Mucosa of rectum (tissue), 2 donors: ENCODE measurements around the gene ACSM6.

ENCODE experiments used
- H3K27ac ChIP-seq, 2 donors: one replicate each; pipeline ENCODE4 v1.7.0; 2013; ENCODE audit warnings: inconsistent platforms in 2 of 2, low read depth in 2 of 2, low read length in 2 of 2
- H3K27me3 ChIP-seq, 2 donors: one replicate each; pipeline ENCODE4 v1.7.0; 2013; ENCODE audit warnings: low read length in 2 of 2; ENCODE audit not compliant: control insufficient read depth in 2 of 2, insufficient read depth in 2 of 2
- H3K36me3 ChIP-seq, 2 donors: one replicate each; pipeline ENCODE4 v1.7.0; 2013; ENCODE audit warnings: low read length in 2 of 2; ENCODE audit not compliant: control insufficient read depth in 2 of 2, insufficient read depth in 2 of 2
- H3K4me1 ChIP-seq, 2 donors: one replicate each; pipeline ENCODE4 v1.7.0; 2013; ENCODE audit warnings: low read length in 2 of 2, mild to moderate bottlenecking in 1 of 2; ENCODE audit not compliant: control insufficient read depth in 2 of 2, insufficient read depth in 2 of 2
- H3K4me3 ChIP-seq, 2 donors: one replicate each; pipeline ENCODE4 v1.7.0; 2013; ENCODE audit warnings: low read length in 2 of 2
- H3K9ac ChIP-seq, 2 donors: one replicate each; pipeline ENCODE4 v1.7.0; 2013; ENCODE audit warnings: low read length in 2 of 2, low read depth in 1 of 2, mild to moderate bottlenecking in 1 of 2
- H3K9me3 ChIP-seq, 2 donors: one replicate each; pipeline ENCODE4 v1.7.0; 2013; ENCODE audit warnings: low read length in 2 of 2; ENCODE audit not compliant: control insufficient read depth in 2 of 2
- donor health status: healthy.
- donor health status: Normal muscosa, but diverticular disease.

Gene ACSM6

DNA sequence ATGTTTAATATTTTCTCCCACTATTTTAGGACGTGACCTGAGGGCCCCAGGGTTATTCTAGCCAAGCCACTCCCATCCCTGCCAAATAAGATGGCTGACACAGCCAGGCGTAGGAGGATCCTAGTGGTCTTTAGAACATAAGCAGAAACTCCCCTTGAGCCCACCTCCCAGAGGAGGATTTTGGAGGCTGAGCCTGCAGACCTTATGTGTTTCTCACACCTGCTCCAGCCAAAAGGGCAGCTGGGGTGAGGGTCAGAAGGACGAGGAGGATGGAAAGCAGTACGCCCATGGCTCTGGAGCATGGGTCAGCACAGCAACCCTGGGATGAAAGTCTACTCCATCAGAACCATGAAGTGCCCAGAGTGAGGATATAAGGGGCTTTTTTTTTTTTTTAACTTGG, 56.8 kb downstream of the ACSM6 start:
- Histone ChIP-seq H3K27ac (no peak overlapping the region), H3K4me1 (peaks cover 2 to 7% of the 10 kb centered on the region in 2 donors), H3K27me3 (no peaks in the 10 kb centered on the region), H3K36me3 (peaks cover 23 to 43% of the 10 kb centered on the region in 2 donors), H3K9me3 (no peaks in the 10 kb centered on the region), H3K9ac (no peak overlapping the region), H3K4me3 (no peak overlapping the region)

DNA sequence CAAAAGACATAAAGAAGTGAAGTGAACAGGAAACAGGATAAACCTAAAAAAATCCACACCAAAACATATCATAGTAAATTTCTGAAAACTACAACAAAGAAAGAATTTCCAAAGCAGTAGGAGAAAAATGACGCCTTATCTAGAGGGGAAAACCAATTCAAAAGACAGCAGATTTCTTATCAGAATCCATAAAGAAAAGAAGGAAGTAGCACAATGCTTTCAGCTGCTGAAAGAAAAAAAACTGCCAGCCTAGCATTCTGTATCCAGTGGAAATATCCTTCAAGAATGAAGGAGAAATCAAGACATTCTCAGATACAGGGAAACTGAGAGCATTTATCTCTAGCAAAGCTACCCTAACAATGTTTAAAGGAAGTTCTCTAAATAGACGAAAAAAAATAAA, 59.0 kb downstream of the ACSM6 start:
- Histone ChIP-seq H3K9ac (no peak overlapping the region), H3K36me3 (peaks cover 29 to 43% of the 10 kb centered on the region in 2 donors), H3K27me3 (no peaks in the 10 kb centered on the region), H3K4me1 (peaks cover 2 to 7% of the 10 kb centered on the region in 2 donors), H3K4me3 (no peak overlapping the region), H3K9me3 (no peaks in the 10 kb centered on the region), H3K27ac (no peak overlapping the region)

DNA sequence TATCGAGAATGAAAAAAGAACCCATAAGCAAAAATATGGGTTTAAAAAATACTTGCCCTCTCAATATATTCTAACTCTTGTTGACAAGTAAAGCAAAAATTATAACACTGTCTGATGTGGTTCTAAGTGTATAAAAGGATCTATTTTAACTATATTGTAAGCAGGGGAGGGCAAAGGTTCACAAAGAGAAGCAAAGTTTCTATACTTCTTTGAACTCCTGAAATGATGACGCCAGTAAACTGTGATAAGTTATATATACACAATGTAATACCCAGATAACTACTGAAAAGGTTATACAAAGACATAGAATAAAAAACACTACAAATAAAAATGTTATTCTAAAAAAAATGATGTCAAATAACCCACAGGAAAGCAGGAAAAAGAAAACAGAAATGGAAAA, 59.6 kb downstream of the ACSM6 start:
- no peak overlapping the region for H3K9ac ChIP-seq
- no peak overlapping the region for H3K27ac ChIP-seq
- no peaks in the 10 kb centered on the region for H3K27me3 ChIP-seq
- H3K4me3 ChIP-seq = no peak overlapping the region
- H3K36me3 ChIP-seq = peaks cover 28 to 40% of the 10 kb centered on the region in 2 donors
- peaks cover 2 to 7% of the 10 kb centered on the region in 2 donors for H3K4me1 ChIP-seq
- H3K9me3 ChIP-seq = no peaks in the 10 kb centered on the region

DNA sequence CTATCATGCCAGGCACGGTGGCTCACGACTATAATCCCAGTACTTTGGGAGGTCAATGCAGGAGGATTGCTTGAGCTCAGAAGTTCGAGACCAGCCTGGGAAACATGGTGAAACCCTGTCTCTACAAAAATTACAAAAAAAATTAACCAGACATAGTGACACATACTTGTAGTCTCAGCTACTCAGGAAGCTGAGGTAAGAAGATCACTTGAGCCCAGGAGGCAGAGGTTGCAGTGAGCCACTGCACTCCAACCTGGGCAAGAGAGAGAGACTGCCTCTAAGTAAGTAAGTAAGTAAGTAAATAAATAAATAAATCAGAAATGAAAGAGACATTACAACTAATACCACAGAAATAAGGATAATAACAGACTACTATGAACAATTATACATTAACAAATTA, 60.6 kb downstream of the ACSM6 start:
- Histone ChIP-seq H3K9ac (no peak overlapping the region), H3K36me3 (peaks cover 33 to 40% of the 10 kb centered on the region in 2 donors), H3K27ac (no peak overlapping the region), H3K27me3 (no peaks in the 10 kb centered on the region), H3K4me3 (no peak overlapping the region), H3K9me3 (no peaks in the 10 kb centered on the region), H3K4me1 (peaks cover 0 to 4% of the 10 kb centered on the region in 2 donors)

DNA sequence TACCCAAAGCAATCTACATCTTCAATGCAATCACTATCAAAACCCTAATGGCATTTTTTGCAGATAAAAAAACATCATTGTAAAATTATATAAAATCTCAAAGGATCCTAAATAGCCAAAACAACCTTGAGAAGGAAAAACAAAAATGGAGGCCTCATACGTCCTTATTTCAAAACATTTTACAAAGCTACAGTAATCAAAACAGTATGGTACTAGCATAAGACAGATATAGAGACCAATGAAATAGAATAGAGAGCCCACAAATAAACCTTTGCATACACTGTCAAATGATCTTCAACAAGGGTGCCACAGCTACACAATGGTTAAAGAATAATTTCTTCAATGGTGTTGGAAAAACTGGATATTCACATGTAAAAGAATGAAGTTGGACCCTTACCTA, 62.2 kb downstream of the ACSM6 start:
- Histone ChIP-seq H3K9me3 (no peaks in the 10 kb centered on the region), H3K36me3 (peaks cover 41 to 52% of the 10 kb centered on the region in 2 donors), H3K27me3 (no peaks in the 10 kb centered on the region)

DNA sequence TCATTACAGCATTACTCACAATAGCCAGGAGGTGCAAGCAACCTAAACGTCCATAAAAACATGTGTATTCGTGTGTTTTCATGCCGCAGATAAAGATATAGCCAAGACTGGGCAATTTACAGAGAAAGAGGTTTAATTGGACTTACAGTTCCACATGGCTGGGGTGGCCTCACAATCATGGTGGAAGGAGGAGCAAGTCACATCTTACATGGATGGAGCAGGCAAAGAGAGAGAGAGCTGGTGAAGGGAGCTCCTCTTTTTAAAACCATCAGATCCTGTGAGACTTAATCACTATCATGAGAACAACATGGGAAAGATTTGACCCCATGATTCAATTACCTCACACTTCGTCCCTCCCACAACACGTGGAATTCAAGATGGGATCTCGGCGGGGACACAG, 63.8 kb downstream of the ACSM6 start:
- Histone ChIP-seq H3K9me3 (no peaks in the 10 kb centered on the region), H3K27me3 (no peaks in the 10 kb centered on the region), H3K27ac (no peak overlapping the region), H3K4me3 (no peak overlapping the region), H3K9ac (no peak overlapping the region), H3K4me1 (peaks cover 5 to 8% of the 10 kb centered on the region in 2 donors), H3K36me3 (peaks cover 44 to 51% of the 10 kb centered on the region in 2 donors)

More for the DNA sequence above, 62.2 kb downstream of the ACSM6 start:
- H3K9ac ChIP-seq = no peak overlapping the region
- no peak overlapping the region for H3K4me3 ChIP-seq
- H3K27ac ChIP-seq = no peak overlapping the region
- peaks cover 5 to 8% of the 10 kb centered on the region in 2 donors for H3K4me1 ChIP-seq

DNA sequence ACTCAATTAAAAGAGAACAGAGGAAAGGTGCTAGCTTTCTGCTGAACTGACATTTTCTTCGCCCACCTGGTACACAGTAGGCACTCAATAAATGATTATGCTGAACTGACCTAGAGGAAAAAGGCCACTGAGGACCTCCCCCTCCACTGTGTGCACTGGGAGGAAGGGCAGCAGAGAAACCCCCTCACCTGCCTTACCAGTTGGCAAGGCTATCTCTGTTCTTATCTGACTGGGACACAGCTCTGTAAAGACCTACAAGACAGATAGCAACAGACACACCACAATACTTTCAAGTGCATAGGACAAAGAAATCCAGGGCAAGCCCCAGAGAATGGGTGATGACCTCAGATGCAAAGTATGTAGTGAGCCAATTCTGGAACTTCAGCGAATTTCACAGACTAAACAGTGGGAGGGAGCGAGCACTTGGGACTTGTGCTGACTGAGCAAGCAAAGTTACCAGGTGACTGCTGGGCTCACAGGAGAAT, 66.4 kb downstream of the ACSM6 start:
- Histone ChIP-seq H3K9ac (no peak overlapping the region), H3K4me1 (peaks cover 10 to 17% of the 10 kb centered on the region in 2 donors), H3K9me3 (no peaks in the 10 kb centered on the region), H3K27ac (peak overlapping the region; percentile 56 to 62), H3K27me3 (no peaks in the 10 kb centered on the region), H3K36me3 (peaks cover 55 to 60% of the 10 kb centered on the region in 2 donors), H3K4me3 (no peak overlapping the region)

DNA sequence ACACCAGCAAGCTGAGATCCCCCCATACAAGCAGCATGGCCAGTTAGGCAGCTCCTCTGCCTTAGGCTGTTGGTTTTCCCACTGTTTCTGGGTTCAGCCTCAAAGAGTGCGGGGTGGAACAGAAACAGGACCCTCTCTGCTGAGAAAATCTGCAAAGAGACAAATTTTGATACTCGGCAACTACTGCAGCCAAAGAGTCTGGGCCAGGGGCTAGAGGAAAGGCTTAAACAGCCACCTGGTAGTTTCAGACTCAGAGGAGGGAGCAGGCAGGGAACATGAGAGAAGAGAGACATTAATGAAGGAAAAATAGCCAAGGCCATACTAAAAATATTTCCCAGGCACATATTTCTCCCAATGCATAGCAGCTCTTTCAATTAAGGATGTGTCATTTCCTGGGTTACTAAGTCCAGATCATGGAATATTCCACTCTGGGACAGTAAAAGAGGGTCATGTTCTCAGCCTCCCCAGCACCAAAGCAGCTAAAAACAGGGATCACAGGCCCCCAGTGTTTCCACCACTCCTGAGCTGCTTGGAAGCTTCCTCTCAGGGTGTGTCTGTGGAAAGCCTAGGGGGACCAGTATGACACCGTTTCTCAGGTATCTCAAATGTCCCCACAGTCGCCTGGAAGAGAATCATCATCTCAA, 67.0 kb downstream of the ACSM6 start:
- peak overlapping the region; percentile 56 to 62 for H3K27ac ChIP-seq
- H3K9ac ChIP-seq = peak overlapping the region in 1 of 2 donors; percentile 17

DNA sequence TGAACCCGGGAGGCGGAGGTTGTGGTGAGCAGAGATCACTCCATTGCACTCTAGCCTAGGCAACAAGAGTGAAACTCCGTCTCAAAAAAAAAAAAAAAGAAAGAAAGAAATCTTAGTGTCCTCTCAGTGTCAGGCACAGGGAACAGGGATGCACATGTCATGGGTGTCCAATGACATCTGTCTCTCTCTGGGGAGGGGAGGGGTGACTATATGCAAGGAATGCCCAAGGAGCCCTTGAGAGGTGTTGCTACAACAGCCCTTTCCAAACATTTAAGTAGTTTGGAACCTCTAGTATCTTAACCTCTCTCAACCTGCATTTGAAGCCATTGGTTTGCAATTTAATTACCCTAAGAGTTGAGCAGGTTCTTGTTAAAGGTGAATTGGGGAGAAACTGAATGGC, 67.9 kb downstream of the ACSM6 start:
- Histone ChIP-seq H3K27ac (no peak overlapping the region), H3K9me3 (no peaks in the 10 kb centered on the region), H3K27me3 (no peaks in the 10 kb centered on the region), H3K9ac (no peak overlapping the region), H3K4me1 (peaks cover 16 to 30% of the 10 kb centered on the region in 2 donors), H3K4me3 (no peak overlapping the region), H3K36me3 (peaks cover 50 to 58% of the 10 kb centered on the region in 2 donors)

More for the DNA sequence above, 67.0 kb downstream of the ACSM6 start:
- no peaks in the 10 kb centered on the region for H3K27me3 ChIP-seq
- peaks cover 55 to 64% of the 10 kb centered on the region in 2 donors for H3K36me3 ChIP-seq
- H3K4me3 ChIP-seq = no peak overlapping the region
- H3K9me3 ChIP-seq = no peaks in the 10 kb centered on the region
- H3K4me1 ChIP-seq = peaks cover 10 to 22% of the 10 kb centered on the region in 2 donors

DNA sequence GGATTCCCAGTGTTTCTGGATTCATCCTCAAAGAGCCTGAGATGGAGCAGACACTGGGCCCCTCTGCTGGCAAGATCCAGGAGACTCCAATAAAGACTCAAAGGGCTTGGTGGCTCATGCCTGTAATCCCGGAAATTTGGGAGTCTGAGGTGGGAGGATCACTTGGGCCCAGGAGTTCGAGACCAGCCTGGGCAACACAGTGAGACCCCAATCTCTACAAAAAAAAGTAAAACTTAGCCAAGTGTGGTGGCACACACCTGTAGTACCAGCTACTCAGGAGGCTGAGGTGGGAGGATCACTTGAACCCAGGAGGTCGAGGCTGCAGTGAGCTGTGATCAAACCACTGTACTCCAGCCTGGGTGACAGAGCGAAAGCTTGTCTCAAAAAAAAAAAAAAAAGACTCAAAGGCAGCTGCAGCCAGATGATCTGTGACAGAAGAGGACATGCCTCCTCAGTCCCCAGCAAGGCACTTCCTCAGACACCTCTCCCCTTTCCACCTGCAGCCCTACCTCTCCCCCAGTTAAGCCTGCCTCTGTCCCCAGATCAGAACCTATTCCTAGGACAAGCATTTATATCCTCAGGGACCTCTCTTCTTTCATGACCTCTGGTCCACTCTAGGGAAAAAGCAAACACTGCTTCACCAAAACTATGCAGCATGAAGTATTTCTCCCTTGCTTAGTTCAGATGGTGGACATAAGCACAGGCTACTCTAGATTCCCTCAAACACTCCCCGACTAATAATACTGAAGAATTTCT, 68.9 kb downstream of the ACSM6 start:
- Histone ChIP-seq H3K36me3 (peaks cover 44 to 51% of the 10 kb centered on the region in 2 donors), H3K9me3 (no peaks in the 10 kb centered on the region), H3K4me3 (no peak overlapping the region), H3K9ac (no peak overlapping the region), H3K27me3 (no peaks in the 10 kb centered on the region), H3K27ac (no peak overlapping the region), H3K4me1 (peaks cover 19 to 35% of the 10 kb centered on the region in 2 donors)
